GM23338 (cell line): ENCODE measurements around the gene BARHL2. TPM values are rescaled to one million over a fixed set of nuclear protein-coding genes. Genes with fewer than 3 reads are reported as not detected.

Source experiments
- ATAC-seq: fragments of 200-7000 bp; cut with Tn5 transposase; 3 replicates; pipeline ENCODE4 v1.9.1; 2020
- DNase-seq: peaks from one replicate; pipeline ENCODE4 v3.0.0-alpha.2; 2015; ENCODE audit warnings: low spot score
- H2AFZ ChIP-seq: fragments of 200-600 bp; sonication (generic); 2 replicates; pipeline ENCODE4 v1.8.0; 2016; ENCODE audit warnings: antibody characterized with exemption, mild to moderate bottlenecking, moderate library complexity
- H3F3A ChIP-seq: fragments of 200-600 bp; sonication (generic); replicated peaks from 2 replicates; pipeline ENCODE4 v1.8.0; 2017; ENCODE audit warnings: antibody characterized with exemption, mixed run types, low read depth
- H3K27ac ChIP-seq: fragments of 200-600 bp; sonication (generic); 2 replicates; pipeline ENCODE4 v1.6.1; 2016; ENCODE audit warnings: low read depth
- H3K27me3 ChIP-seq: fragments of 200-600 bp; sonication (generic); 2 replicates; pipeline ENCODE4 v1.8.0; 2016; ENCODE audit warnings: mild to moderate bottlenecking, mixed run types, moderate library complexity; ENCODE audit not compliant: insufficient read depth
- H3K36me3 ChIP-seq: fragments of 200-600 bp; sonication (generic); 2 replicates; pipeline ENCODE4 v1.8.0; 2016; ENCODE audit warnings: mild to moderate bottlenecking; ENCODE audit not compliant: insufficient read depth
- H3K4me1 ChIP-seq: fragments of 200-600 bp; sonication (generic); 2 replicates; pipeline ENCODE4 v1.8.0; 2016; ENCODE audit warnings: mild to moderate bottlenecking, moderate library complexity; ENCODE audit not compliant: insufficient read depth
- H3K4me2 ChIP-seq: fragments of 200-600 bp; sonication (generic); 2 replicates; pipeline ENCODE4 v1.7.1; 2017; ENCODE audit warnings: mixed run types
- H3K4me3 ChIP-seq: fragments of 200-600 bp; sonication (generic); 2 replicates; pipeline ENCODE4 v1.6.1; 2016; ENCODE audit warnings: mixed run types
- H3K79me2 ChIP-seq: fragments of 200-600 bp; sonication (generic); replicated peaks from 2 replicates; pipeline ENCODE4 v1.8.0; 2017; ENCODE audit warnings: mild to moderate bottlenecking; ENCODE audit not compliant: insufficient read depth
- H3K9me2 ChIP-seq: fragments of 200-600 bp; sonication (generic); 2 replicates; pipeline ENCODE4 v1.8.0; 2017; ENCODE audit not compliant: insufficient read depth
- H4K20me1 ChIP-seq: fragments of 200-600 bp; sonication (generic); replicated peaks from 2 replicates; pipeline ENCODE4 v1.8.0; 2017; ENCODE audit warnings: mild to moderate bottlenecking; ENCODE audit not compliant: insufficient read depth
- H3K27ac Mint-ChIP-seq: 2 replicates; pipeline ENCODE4 v1.8.0; 2020; ENCODE audit warnings: inconsistent platforms, mild to moderate bottlenecking, moderate library complexity, mixed read lengths
- H3K27me3 Mint-ChIP-seq: 3 replicates; pipeline ENCODE4 v1.8.0; 2022; ENCODE audit warnings: low read depth, mild to moderate bottlenecking, moderate library complexity, mixed read lengths, inconsistent platforms; ENCODE audit not compliant: insufficient read depth, poor library complexity
- H3K36me3 Mint-ChIP-seq: 3 replicates; pipeline ENCODE4 v1.8.0; 2021; ENCODE audit warnings: low read depth, mild to moderate bottlenecking, inconsistent platforms, moderate library complexity, mixed read lengths
- H3K4me1 Mint-ChIP-seq: 3 replicates; pipeline ENCODE4 v1.8.0; 2020; ENCODE audit warnings: mild to moderate bottlenecking, inconsistent platforms, mixed read lengths
- H3K4me3 Mint-ChIP-seq: 3 replicates; pipeline ENCODE4 v1.8.0; 2021; ENCODE audit warnings: moderate library complexity, mild to moderate bottlenecking, inconsistent platforms, mixed read lengths
- H3K9me3 Mint-ChIP-seq: 3 replicates; pipeline ENCODE4 v1.8.0; 2020; ENCODE audit warnings: moderate library complexity, mild to moderate bottlenecking, inconsistent platforms, mixed read lengths
- CREB1 ChIP-seq: fragments of 250-450 bp; sonication (Bioruptor Pico); IDR thresholded peaks from 2 replicates; pipeline ENCODE4 v1.5.0; 2020; ENCODE audit warnings: low read depth, mild to moderate bottlenecking, moderate library complexity
- EZH2 ChIP-seq: fragments of 200-600 bp; sonication (generic); IDR thresholded peaks from one replicate; pipeline ENCODE4 v1.8.0; 2017; ENCODE audit warnings: antibody characterized with exemption, mild to moderate bottlenecking, low read depth; ENCODE audit not compliant: unreplicated experiment
- EZH2phosphoT487 ChIP-seq: fragments of 200-600 bp; sonication (generic); IDR thresholded peaks from one replicate; pipeline ENCODE4 v1.8.1; 2018; ENCODE audit warnings: antibody characterized with exemption; ENCODE audit not compliant: unreplicated experiment
- STAT1 ChIP-seq: IDR thresholded peaks from one replicate; pipeline ENCODE4 v1.6.1; 2016; ENCODE audit warnings: antibody characterized with exemption; ENCODE audit not compliant: unreplicated experiment
- ZNF114 ChIP-seq: fragments of 250-450 bp; sonication (Bioruptor Pico); IDR thresholded peaks from 2 replicates; pipeline ENCODE4 v1.5.0; 2020; ENCODE audit warnings: mild to moderate bottlenecking, moderate library complexity
- ZNF331 ChIP-seq: fragments of 250-450 bp; sonication (Bioruptor Pico); IDR thresholded peaks from 2 replicates; pipeline ENCODE4 v1.5.0; 2020; ENCODE audit warnings: low read depth, mild to moderate bottlenecking, moderate library complexity
- long read RNA-seq: library from polyadenylated mRNA; unstranded; transcript quantifications from one replicate; pipeline ENCODE4 v2.0.0, GENCODE V29; 2020; ENCODE audit not compliant: unreplicated experiment
- polyA plus RNA-seq: library from polyadenylated mRNA; unstranded; fragments of >200 nt; fragmentation: Nextera tagmentation; extraction: Ambion mirVana; gene quantifications from 2 replicates; pipeline ENCODE4 v1.2.1, GENCODE V29; 2016
- total RNA-seq: library from RNA; depleted of rRNA; stranded (reverse); fragments of >200 nt; shearing (Covaris generic); gene quantifications from 2 replicates; pipeline ENCODE4 v1.2.3, GENCODE V29; 2014; rRNA removed
- TF ChIP-seq, protein P1 (sequence below), 2 experiments: fragments of 200-600 bp in 1 of 2; sonication (generic) in 1 of 2; conservative IDR thresholded peaks; 2 replicates each; pipeline versions ENCODE4 v1.5.1 to v1.6.1; 2016 to 2017; ENCODE audit warnings: antibody characterized with exemption in 2 of 2, low read depth in 2 of 2, mild to moderate bottlenecking in 2 of 2, moderate library complexity in 1 of 2
- TF ChIP-seq, protein P2 (sequence below): fragments of 250-450 bp; sonication (Bioruptor Pico); IDR thresholded peaks from 2 replicates; pipeline ENCODE4 v1.5.0; 2020; ENCODE audit warnings: mild to moderate bottlenecking, moderate library complexity

The BARHL2 gene
- total RNA-seq (not detected in 2 replicates), polyA plus RNA-seq (not detected in 2 replicates)
- long read RNA-seq, result 0 reads

DNA sequence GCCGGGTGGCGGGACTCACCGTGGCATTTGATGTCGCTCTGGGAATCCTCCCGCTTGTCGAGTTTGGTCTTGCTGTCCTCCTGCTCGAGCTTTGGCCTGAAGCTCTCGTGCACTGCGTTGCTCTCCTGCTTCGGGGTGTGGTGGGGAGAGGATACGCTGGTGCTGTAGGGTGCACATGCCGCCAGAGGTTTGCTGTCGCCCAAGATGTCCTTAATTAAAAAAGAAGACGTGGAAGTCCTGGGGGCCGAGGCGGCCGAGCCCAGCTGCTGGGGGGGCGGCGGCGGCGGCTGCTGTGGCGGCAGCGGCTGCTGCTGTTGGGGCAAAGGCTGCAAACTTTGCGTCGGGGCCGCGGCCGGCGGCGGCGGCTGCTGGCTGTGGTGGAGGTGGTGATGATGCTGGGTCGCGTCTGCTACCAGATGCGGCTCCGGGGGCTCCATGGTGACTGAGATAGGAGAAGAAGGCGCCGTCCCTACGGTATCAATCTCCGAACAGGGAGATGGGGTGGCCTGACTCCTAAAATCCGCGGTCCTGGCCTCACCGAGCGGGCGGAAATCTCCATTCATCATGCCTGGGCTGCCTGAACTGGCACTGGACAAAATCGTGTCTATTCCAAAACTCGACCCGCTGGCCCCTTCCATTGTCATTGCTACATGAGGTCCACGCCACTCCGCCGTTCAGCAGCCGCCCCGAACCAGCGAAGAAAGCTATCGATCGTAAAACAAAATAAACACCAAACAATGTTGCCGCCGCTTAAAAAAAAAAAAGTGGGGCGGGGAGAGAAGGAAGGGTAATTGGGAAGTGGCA is at the start of gene BARHL2:
TSS of gene BARHL2 (minus strand) at position 751 of the 804 bp plus-strand sequence. CDS start at position 644, 107 bp downstream.
- H2AFZ ChIP-seq, result peak within 1 kb of the TSS; percentile 87
- H3K79me2 ChIP-seq, result no peaks in the 10 kb centered on the region
- peaks cover 99% of the 10 kb centered on the region for H3K27me3 ChIP-seq
- Mint-ChIP-seq H3K27me3 (peaks cover 97% of the 10 kb centered on the region), H3K36me3 (no peaks in the 10 kb centered on the region; the same call in 2 of the 3 replicates), H3K4me3 (peak within 1 kb of the TSS; percentile 75), H3K9me3 (peaks cover 5% of the 10 kb centered on the region; the same call in 2 of the 3 replicates), H3K4me1 (peaks cover 57% of the 10 kb centered on the region), H3K27ac (no peak within 1 kb of the TSS)
- peaks cover 11% of the 10 kb centered on the region; the same call in 1 of the 2 replicates for H4K20me1 ChIP-seq
- no peaks in the 10 kb centered on the region for H3K36me3 ChIP-seq
- no peak within 1 kb of the TSS for H3K27ac ChIP-seq
- ATAC-seq, result no peak
- DNase-seq, result peak; percentile 53
- peaks cover 38% of the 10 kb centered on the region; the same call in 1 of the 2 replicates for H3F3A ChIP-seq
- H3K4me2 ChIP-seq, result peak within 1 kb of the TSS; percentile 82
- no peaks in the 10 kb centered on the region for H3K9me2 ChIP-seq
- H3K4me1 ChIP-seq, result peaks cover 65% of the 10 kb centered on the region
- TF ChIP-seq CREB1 (CRISPR knock-in tag) (no peak), EZH2 (peak; percentile 99), ZNF331 (CRISPR knock-in tag) (no peak), EZH2phosphoT487 (peak; percentile 94)
- peak within 1 kb of the TSS; percentile 55 for H3K4me3 ChIP-seq

DNA sequence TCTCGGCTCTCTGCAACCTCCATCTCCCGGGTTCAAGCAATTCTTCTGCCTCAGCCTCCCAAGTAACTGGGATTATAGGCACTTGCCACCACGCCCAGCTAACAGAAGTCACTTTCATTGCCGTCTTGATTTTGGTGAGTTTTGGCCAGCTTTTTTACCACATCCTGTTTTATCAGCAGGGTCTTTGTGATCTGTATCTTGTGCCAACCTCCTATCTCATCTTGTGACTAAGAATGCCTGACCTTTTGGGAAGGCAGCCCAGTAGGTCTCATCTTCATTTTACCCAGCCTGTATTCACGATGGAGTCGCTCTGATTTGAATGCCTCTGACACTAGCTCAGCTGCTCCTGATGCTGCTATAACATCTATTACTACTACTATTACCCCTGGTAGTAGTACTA is 46.8 kb upstream of the BARHL2 start:
- no peaks in the 10 kb centered on the region for H3K79me2 ChIP-seq
- H3K36me3 ChIP-seq, result no peaks in the 10 kb centered on the region
- TF ChIP-seq ZNF331 (CRISPR knock-in tag) (no peak), ZNF114 (CRISPR knock-in tag) (no peak), EZH2phosphoT487 (no peak), EZH2 (no peak), STAT1 (no peak)
- TF ChIP-seq, protein P1, sequence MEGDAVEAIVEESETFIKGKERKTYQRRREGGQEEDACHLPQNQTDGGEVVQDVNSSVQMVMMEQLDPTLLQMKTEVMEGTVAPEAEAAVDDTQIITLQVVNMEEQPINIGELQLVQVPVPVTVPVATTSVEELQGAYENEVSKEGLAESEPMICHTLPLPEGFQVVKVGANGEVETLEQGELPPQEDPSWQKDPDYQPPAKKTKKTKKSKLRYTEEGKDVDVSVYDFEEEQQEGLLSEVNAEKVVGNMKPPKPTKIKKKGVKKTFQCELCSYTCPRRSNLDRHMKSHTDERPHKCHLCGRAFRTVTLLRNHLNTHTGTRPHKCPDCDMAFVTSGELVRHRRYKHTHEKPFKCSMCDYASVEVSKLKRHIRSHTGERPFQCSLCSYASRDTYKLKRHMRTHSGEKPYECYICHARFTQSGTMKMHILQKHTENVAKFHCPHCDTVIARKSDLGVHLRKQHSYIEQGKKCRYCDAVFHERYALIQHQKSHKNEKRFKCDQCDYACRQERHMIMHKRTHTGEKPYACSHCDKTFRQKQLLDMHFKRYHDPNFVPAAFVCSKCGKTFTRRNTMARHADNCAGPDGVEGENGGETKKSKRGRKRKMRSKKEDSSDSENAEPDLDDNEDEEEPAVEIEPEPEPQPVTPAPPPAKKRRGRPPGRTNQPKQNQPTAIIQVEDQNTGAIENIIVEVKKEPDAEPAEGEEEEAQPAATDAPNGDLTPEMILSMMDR (conservative IDR thresholded peaks at IDR 0.05; ENCODE audit: low read depth in 2 of 2), result no peak
- TF ChIP-seq, protein P2, sequence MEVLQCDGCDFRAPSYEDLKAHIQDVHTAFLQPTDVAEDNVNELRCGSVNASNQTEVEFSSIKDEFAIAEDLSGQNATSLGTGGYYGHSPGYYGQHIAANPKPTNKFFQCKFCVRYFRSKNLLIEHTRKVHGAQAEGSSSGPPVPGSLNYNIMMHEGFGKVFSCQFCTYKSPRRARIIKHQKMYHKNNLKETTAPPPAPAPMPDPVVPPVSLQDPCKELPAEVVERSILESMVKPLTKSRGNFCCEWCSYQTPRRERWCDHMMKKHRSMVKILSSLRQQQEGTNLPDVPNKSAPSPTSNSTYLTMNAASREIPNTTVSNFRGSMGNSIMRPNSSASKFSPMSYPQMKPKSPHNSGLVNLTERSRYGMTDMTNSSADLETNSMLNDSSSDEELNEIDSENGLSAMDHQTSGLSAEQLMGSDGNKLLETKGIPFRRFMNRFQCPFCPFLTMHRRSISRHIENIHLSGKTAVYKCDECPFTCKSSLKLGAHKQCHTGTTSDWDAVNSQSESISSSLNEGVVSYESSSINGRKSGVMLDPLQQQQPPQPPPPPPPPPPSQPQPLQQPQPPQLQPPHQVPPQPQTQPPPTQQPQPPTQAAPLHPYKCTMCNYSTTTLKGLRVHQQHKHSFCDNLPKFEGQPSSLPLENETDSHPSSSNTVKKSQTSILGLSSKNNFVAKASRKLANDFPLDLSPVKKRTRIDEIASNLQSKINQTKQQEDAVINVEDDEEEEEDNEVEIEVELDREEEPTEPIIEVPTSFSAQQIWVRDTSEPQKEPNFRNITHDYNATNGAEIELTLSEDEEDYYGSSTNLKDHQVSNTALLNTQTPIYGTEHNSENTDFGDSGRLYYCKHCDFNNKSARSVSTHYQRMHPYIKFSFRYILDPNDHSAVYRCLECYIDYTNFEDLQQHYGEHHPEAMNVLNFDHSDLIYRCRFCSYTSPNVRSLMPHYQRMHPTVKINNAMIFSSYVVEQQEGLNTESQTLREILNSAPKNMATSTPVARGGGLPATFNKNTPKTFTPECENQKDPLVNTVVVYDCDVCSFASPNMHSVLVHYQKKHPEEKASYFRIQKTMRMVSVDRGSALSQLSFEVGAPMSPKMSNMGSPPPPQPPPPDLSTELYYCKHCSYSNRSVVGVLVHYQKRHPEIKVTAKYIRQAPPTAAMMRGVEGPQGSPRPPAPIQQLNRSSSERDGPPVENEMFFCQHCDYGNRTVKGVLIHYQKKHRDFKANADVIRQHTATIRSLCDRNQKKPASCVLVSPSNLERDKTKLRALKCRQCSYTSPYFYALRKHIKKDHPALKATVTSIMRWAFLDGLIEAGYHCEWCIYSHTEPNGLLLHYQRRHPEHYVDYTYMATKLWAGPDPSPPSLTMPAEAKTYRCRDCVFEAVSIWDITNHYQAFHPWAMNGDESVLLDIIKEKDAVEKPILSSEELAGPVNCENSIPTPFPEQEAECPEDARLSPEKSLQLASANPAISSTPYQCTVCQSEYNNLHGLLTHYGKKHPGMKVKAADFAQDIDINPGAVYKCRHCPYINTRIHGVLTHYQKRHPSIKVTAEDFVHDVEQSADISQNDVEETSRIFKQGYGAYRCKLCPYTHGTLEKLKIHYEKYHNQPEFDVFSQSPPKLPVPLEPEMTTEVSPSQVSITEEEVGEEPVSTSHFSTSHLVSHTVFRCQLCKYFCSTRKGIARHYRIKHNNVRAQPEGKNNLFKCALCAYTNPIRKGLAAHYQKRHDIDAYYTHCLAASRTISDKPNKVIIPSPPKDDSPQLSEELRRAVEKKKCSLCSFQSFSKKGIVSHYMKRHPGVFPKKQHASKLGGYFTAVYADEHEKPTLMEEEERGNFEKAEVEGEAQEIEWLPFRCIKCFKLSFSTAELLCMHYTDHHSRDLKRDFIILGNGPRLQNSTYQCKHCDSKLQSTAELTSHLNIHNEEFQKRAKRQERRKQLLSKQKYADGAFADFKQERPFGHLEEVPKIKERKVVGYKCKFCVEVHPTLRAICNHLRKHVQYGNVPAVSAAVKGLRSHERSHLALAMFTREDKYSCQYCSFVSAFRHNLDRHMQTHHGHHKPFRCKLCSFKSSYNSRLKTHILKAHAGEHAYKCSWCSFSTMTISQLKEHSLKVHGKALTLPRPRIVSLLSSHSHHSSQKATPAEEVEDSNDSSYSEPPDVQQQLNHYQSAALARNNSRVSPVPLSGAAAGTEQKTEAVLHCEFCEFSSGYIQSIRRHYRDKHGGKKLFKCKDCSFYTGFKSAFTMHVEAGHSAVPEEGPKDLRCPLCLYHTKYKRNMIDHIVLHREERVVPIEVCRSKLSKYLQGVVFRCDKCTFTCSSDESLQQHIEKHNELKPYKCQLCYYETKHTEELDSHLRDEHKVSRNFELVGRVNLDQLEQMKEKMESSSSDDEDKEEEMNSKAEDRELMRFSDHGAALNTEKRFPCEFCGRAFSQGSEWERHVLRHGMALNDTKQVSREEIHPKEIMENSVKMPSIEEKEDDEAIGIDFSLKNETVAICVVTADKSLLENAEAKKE (CRISPR knock-in tag), result no peak

More for the DNA sequence above, 46.8 kb upstream of the BARHL2 start:
- Histone ChIP-seq H3K9me2 (no peaks in the 10 kb centered on the region), H3K4me3 (no peak overlapping the region), H3K27me3 (no peaks in the 10 kb centered on the region), H2AFZ (no peak overlapping the region), H3K27ac (no peak overlapping the region), H4K20me1 (no peaks in the 10 kb centered on the region), H3K4me2 (no peak overlapping the region), H3F3A (no peaks in the 10 kb centered on the region), H3K4me1 (0 out of 2 replicates have a peak, but pooled peaks cover 4% of the 10 kb centered on the region)
- no peaks in the 10 kb centered on the region for H3K9me3 Mint-ChIP-seq
- H3K4me1 Mint-ChIP-seq, result peaks cover 13% of the 10 kb centered on the region
- peaks cover 5% of the 10 kb centered on the region for H3K27me3 Mint-ChIP-seq
- H3K36me3 Mint-ChIP-seq, result no peaks in the 10 kb centered on the region
- H3K4me3 Mint-ChIP-seq, result no peak overlapping the region
- no peak overlapping the region for H3K27ac Mint-ChIP-seq
- no peak for DNase-seq
- ATAC-seq, result no peak
